GM10266 (cell line): ENCODE results near the gene PIGL.

Experiments used
- DNase-seq: peaks from one replicate; pipeline ENCODE4 v3.0.0; 2012; ENCODE audit errors: extremely low spot score
- CTCF ChIP-seq: IDR thresholded peaks from 2 replicates; pipeline ENCODE4 v1.5.1; 2012; ENCODE audit warnings: mild to moderate bottlenecking, low read depth; ENCODE audit not compliant: control insufficient read depth, insufficient read depth; ENCODE audit errors: missing control alignments

Gene PIGL

GRCh38 chr17:16354585-16354984 lies 137.6 kb downstream of the PIGL start:
- no peak for TF ChIP-seq CTCF
- no peak for DNase-seq

- DNase-seq: no peak
- TF ChIP-seq CTCF: no peak
These were observed 141.4 kb downstream of the PIGL start for GRCh38 chr17:16358394-16358793.

- no peak for TF ChIP-seq CTCF
- no peak for DNase-seq
These were observed 144.9 kb downstream of the PIGL start for GRCh38 chr17:16361874-16362273.

- peak; percentile 74 for DNase-seq
- peak; percentile 96 for TF ChIP-seq CTCF
These were observed 146.9 kb downstream of the PIGL start for GRCh38 chr17:16363749-16364536.

GRCh38 chr17:16364625-16365024 lies 147.6 kb downstream of the PIGL start:
- no peak for DNase-seq
- TF ChIP-seq CTCF: no peak

GRCh38 chr17:16371742-16372141 lies 154.7 kb downstream of the PIGL start:
- DNase-seq: no peak
- TF ChIP-seq CTCF: no peak

- no peak for DNase-seq
- no peak for TF ChIP-seq CTCF
These were observed 157.3 kb downstream of the PIGL start for GRCh38 chr17:16374146-16374938.
